GM12891 (cell line): ENCODE results near the gene SF1.

Experiments
- POLR2A ChIP-seq: IDR thresholded peaks from 2 replicates; pipeline ENCODE4 v1.6.1; 2011; ENCODE audit warnings: low read depth, low read length, control low read depth
- POLR2AphosphoS5 ChIP-seq: IDR thresholded peaks from 2 replicates; pipeline ENCODE4 v1.6.1; 2011; ENCODE audit warnings: low read depth, low read length, control low read depth

DNA sequence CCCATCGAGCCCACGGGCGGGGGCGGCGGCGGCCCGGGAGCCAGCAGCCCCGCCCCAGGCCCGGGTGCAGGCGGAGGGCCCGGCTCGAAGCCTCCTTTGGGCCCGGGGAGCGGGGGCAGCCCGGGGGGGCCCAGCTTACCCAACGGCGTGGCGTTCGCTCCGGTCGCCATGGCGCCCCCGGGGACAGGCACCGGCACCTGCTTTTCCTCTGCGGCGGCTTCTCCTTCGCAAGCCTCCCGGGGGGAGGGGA, 194 bp downstream of the SF1 start:
- TF ChIP-seq POLR2A = no peak; the same call in none of the 2 replicates
- peak; percentile 70; the same call in 1 of the 2 replicates for TF ChIP-seq POLR2AphosphoS5
